Measurements from ENCODE around the gene TAS2R31. TPM values are rescaled to one million over a fixed set of nuclear protein-coding genes. Genes with fewer than 3 reads are reported as not detected.

Gene TAS2R31
- polyA plus RNA-seq (2013, experiment 1 of 2), result 0.14 TPM
- 0.06 TPM for polyA plus RNA-seq (2013, experiment 2 of 2)

GRCh38 chr12:11031307-11031706 lies at the start of gene TAS2R31:
TSS of gene TAS2R31 (minus strand) at chr12:11031407. CDS start at chr12:11031335, 72 bp downstream.
- H3K4me2 ChIP-seq (ENCODE audit: low read length), result no peak within 1 kb of the TSS
- no peak within 1 kb of the TSS for H3K9ac ChIP-seq (ENCODE audit: low read length)
- no peaks in the 10 kb centered on the region for H3K79me1 ChIP-seq (ENCODE audit: low read length)
- no peak within 1 kb of the TSS for H4K5ac ChIP-seq (ENCODE audit: low read length)
- no peaks in the 10 kb centered on the region for H3K27me3 ChIP-seq (ENCODE audit: insufficient read depth, low read length, poor library complexity)
- H3K4me3 ChIP-seq (ENCODE audit: low read length), result no peak within 1 kb of the TSS
- H4K8ac ChIP-seq (ENCODE audit: low read depth, low read length), result no peak within 1 kb of the TSS
- no peak within 1 kb of the TSS for H3K56ac ChIP-seq (ENCODE audit: low read length)
- no peak within 1 kb of the TSS for H3K27ac ChIP-seq (ENCODE audit: low read depth, low read length)
- H2BK5ac ChIP-seq (ENCODE audit: low read length), result no peak within 1 kb of the TSS
- H3K23ac ChIP-seq (ENCODE audit: low read length), result no peak within 1 kb of the TSS
- H3K18ac ChIP-seq (ENCODE audit: low read length), result no peak within 1 kb of the TSS
- H3K36me3 ChIP-seq (ENCODE audit: control insufficient read depth, insufficient read depth, low read length), result no peaks in the 10 kb centered on the region
- H3K79me2 ChIP-seq (ENCODE audit: control insufficient read depth, insufficient read depth, low read length), result no peaks in the 10 kb centered on the region
- H2BK15ac ChIP-seq (replicated peaks; ENCODE audit: low read depth), result no peak within 1 kb of the TSS
- no peaks in the 10 kb centered on the region for H3K4me1 ChIP-seq (ENCODE audit: control insufficient read depth, low read depth, low read length)
- no CpG with 5 or more reads among the region's 6 CpGs for WGBS (ENCODE audit: extremely low coverage, insufficient coverage, low lambda C conversion rate)
- no peak for DNase-seq
- no peak within 1 kb of the TSS for H2BK120ac ChIP-seq (ENCODE audit: low read depth, low read length)
- no peak within 1 kb of the TSS for H2AK5ac ChIP-seq (ENCODE audit: low read length)
- H3K4ac ChIP-seq (ENCODE audit: low read depth, low read length), result no peak within 1 kb of the TSS

GRCh38 chr12:11078246-11078645 lies 47.0 kb upstream of the TAS2R31 start:
- no peak for DNase-seq
- no peak overlapping the region for H3K4me3 ChIP-seq (ENCODE audit: low read length)
- no peaks in the 10 kb centered on the region for H3K79me1 ChIP-seq (ENCODE audit: low read length)
- H3K4me2 ChIP-seq (ENCODE audit: low read length), result no peak overlapping the region
- H3K36me3 ChIP-seq (ENCODE audit: control insufficient read depth, insufficient read depth, low read length), result no peaks in the 10 kb centered on the region
- no peak overlapping the region for H3K23ac ChIP-seq (ENCODE audit: low read length)
- H2BK15ac ChIP-seq (replicated peaks; ENCODE audit: low read depth), result no peak overlapping the region
- H4K5ac ChIP-seq (ENCODE audit: low read length), result no peak overlapping the region
- H3K56ac ChIP-seq (ENCODE audit: low read length), result no peak overlapping the region
- H2BK5ac ChIP-seq (ENCODE audit: low read length), result no peak overlapping the region
- no peaks in the 10 kb centered on the region for H3K27me3 ChIP-seq (ENCODE audit: insufficient read depth, low read length, poor library complexity)
- H3K79me2 ChIP-seq (ENCODE audit: control insufficient read depth, insufficient read depth, low read length), result no peaks in the 10 kb centered on the region
- no peak overlapping the region for H3K27ac ChIP-seq (ENCODE audit: low read depth, low read length)
- no peak overlapping the region for H3K9ac ChIP-seq (ENCODE audit: low read length)
- H4K8ac ChIP-seq (ENCODE audit: low read depth, low read length), result no peak overlapping the region
- H3K4me1 ChIP-seq (ENCODE audit: control insufficient read depth, low read depth, low read length), result no peaks in the 10 kb centered on the region
- no CpG with 5 or more reads among the region's 1 CpG for WGBS (ENCODE audit: extremely low coverage, insufficient coverage, low lambda C conversion rate)
- no peak overlapping the region for H2AK5ac ChIP-seq (ENCODE audit: low read length)
- no peak overlapping the region for H3K4ac ChIP-seq (ENCODE audit: low read depth, low read length)
- no peak overlapping the region for H3K18ac ChIP-seq (ENCODE audit: low read length)
- no peak overlapping the region for H2BK120ac ChIP-seq (ENCODE audit: low read depth, low read length)

- DNase-seq, result no peak
- Histone ChIP-seq H2BK15ac (replicated peaks; ENCODE audit: low read depth) (no peak overlapping the region), H3K36me3 (ENCODE audit: control insufficient read depth, insufficient read depth, low read length) (no peaks in the 10 kb centered on the region), H3K56ac (ENCODE audit: low read length) (no peak overlapping the region), H4K8ac (ENCODE audit: low read depth, low read length) (no peak overlapping the region), H3K4ac (ENCODE audit: low read depth, low read length) (no peak overlapping the region), H3K4me2 (ENCODE audit: low read length) (no peak overlapping the region), H2BK5ac (ENCODE audit: low read length) (no peak overlapping the region), H2BK120ac (ENCODE audit: low read depth, low read length) (no peak overlapping the region), H2AK5ac (ENCODE audit: low read length) (no peak overlapping the region), H3K79me2 (ENCODE audit: control insufficient read depth, insufficient read depth, low read length) (no peaks in the 10 kb centered on the region), H3K4me1 (ENCODE audit: control insufficient read depth, low read depth, low read length) (no peaks in the 10 kb centered on the region), H3K9ac (ENCODE audit: low read length) (no peak overlapping the region), H3K27ac (ENCODE audit: low read depth, low read length) (no peak overlapping the region), H3K27me3 (ENCODE audit: insufficient read depth, low read length, poor library complexity) (no peaks in the 10 kb centered on the region), H3K23ac (ENCODE audit: low read length) (no peak overlapping the region), H4K5ac (ENCODE audit: low read length) (no peak overlapping the region), H3K79me1 (ENCODE audit: low read length) (no peaks in the 10 kb centered on the region), H3K18ac (ENCODE audit: low read length) (no peak overlapping the region), H3K4me3 (ENCODE audit: low read length) (no peak overlapping the region)
- WGBS (ENCODE audit: extremely low coverage, insufficient coverage, low lambda C conversion rate), result no CpG with 5 or more reads among the region's 3 CpGs
These were observed 44.4 kb upstream of the TAS2R31 start for GRCh38 chr12:11075642-11076041.

GRCh38 chr12:11071414-11071813 lies 40.2 kb upstream of the TAS2R31 start:
- no peak overlapping the region for H3K9ac ChIP-seq (ENCODE audit: low read length)
- no peak overlapping the region for H3K4me2 ChIP-seq (ENCODE audit: low read length)
- no peaks in the 10 kb centered on the region for H3K27me3 ChIP-seq (ENCODE audit: insufficient read depth, low read length, poor library complexity)
- no peak overlapping the region for H3K23ac ChIP-seq (ENCODE audit: low read length)
- H3K4me3 ChIP-seq (ENCODE audit: low read length), result no peak overlapping the region
- no peak overlapping the region for H3K4ac ChIP-seq (ENCODE audit: low read depth, low read length)
- no peaks in the 10 kb centered on the region for H3K79me2 ChIP-seq (ENCODE audit: control insufficient read depth, insufficient read depth, low read length)
- WGBS (ENCODE audit: extremely low coverage, insufficient coverage, low lambda C conversion rate), result no CpG with 5 or more reads among the region's 4 CpGs
- no peak overlapping the region for H4K8ac ChIP-seq (ENCODE audit: low read depth, low read length)
- H3K4me1 ChIP-seq (ENCODE audit: control insufficient read depth, low read depth, low read length), result no peaks in the 10 kb centered on the region
- no peak overlapping the region for H2BK120ac ChIP-seq (ENCODE audit: low read depth, low read length)
- H3K56ac ChIP-seq (ENCODE audit: low read length), result no peak overlapping the region
- H3K36me3 ChIP-seq (ENCODE audit: control insufficient read depth, insufficient read depth, low read length), result no peaks in the 10 kb centered on the region
- no peak overlapping the region for H2BK15ac ChIP-seq (replicated peaks; ENCODE audit: low read depth)
- H2AK5ac ChIP-seq (ENCODE audit: low read length), result no peak overlapping the region
- no peak overlapping the region for H3K18ac ChIP-seq (ENCODE audit: low read length)
- H3K79me1 ChIP-seq (ENCODE audit: low read length), result no peaks in the 10 kb centered on the region
- no peak overlapping the region for H4K5ac ChIP-seq (ENCODE audit: low read length)
- H3K27ac ChIP-seq (ENCODE audit: low read depth, low read length), result no peak overlapping the region
- peak; percentile 38 for DNase-seq
- no peak overlapping the region for H2BK5ac ChIP-seq (ENCODE audit: low read length)

GRCh38 chr12:11070999-11071398 lies 39.8 kb upstream of the TAS2R31 start:
- Histone ChIP-seq H3K79me1 (ENCODE audit: low read length) (no peaks in the 10 kb centered on the region), H3K9ac (ENCODE audit: low read length) (no peak overlapping the region)
- no CpG with 5 or more reads among the region's 1 CpG for WGBS (ENCODE audit: extremely low coverage, insufficient coverage, low lambda C conversion rate)

GRCh38 chr12:11069854-11070365 lies 38.7 kb upstream of the TAS2R31 start:
- no peak overlapping the region for H3K4me2 ChIP-seq (ENCODE audit: low read length)

More at GRCh38 chr12:11070999-11071398, 39.8 kb upstream of the TAS2R31 start:
- Histone ChIP-seq H2AK5ac (ENCODE audit: low read length) (no peak overlapping the region), H4K5ac (ENCODE audit: low read length) (no peak overlapping the region), H3K27me3 (ENCODE audit: insufficient read depth, low read length, poor library complexity) (no peaks in the 10 kb centered on the region), H3K4ac (ENCODE audit: low read depth, low read length) (no peak overlapping the region), H3K4me1 (ENCODE audit: control insufficient read depth, low read depth, low read length) (no peaks in the 10 kb centered on the region), H3K4me3 (ENCODE audit: low read length) (no peak overlapping the region), H4K8ac (ENCODE audit: low read depth, low read length) (no peak overlapping the region), H3K23ac (ENCODE audit: low read length) (no peak overlapping the region), H3K36me3 (ENCODE audit: control insufficient read depth, insufficient read depth, low read length) (no peaks in the 10 kb centered on the region), H2BK5ac (ENCODE audit: low read length) (no peak overlapping the region), H2BK120ac (ENCODE audit: low read depth, low read length) (no peak overlapping the region), H3K27ac (ENCODE audit: low read depth, low read length) (no peak overlapping the region), H2BK15ac (replicated peaks; ENCODE audit: low read depth) (no peak overlapping the region), H3K4me2 (ENCODE audit: low read length) (no peak overlapping the region), H3K56ac (ENCODE audit: low read length) (no peak overlapping the region), H3K18ac (ENCODE audit: low read length) (no peak overlapping the region), H3K79me2 (ENCODE audit: control insufficient read depth, insufficient read depth, low read length) (no peaks in the 10 kb centered on the region)
- no peak for DNase-seq

More at GRCh38 chr12:11069854-11070365, 38.7 kb upstream of the TAS2R31 start:
- Histone ChIP-seq H3K18ac (ENCODE audit: low read length) (no peak overlapping the region), H2AK5ac (ENCODE audit: low read length) (no peak overlapping the region), H3K9ac (ENCODE audit: low read length) (no peak overlapping the region), H3K36me3 (ENCODE audit: control insufficient read depth, insufficient read depth, low read length) (no peaks in the 10 kb centered on the region), H3K79me1 (ENCODE audit: low read length) (no peaks in the 10 kb centered on the region), H3K56ac (ENCODE audit: low read length) (no peak overlapping the region), H3K4me3 (ENCODE audit: low read length) (no peak overlapping the region), H3K27ac (ENCODE audit: low read depth, low read length) (no peak overlapping the region), H3K23ac (ENCODE audit: low read length) (no peak overlapping the region), H3K79me2 (ENCODE audit: control insufficient read depth, insufficient read depth, low read length) (no peaks in the 10 kb centered on the region), H3K4ac (ENCODE audit: low read depth, low read length) (no peak overlapping the region), H3K27me3 (ENCODE audit: insufficient read depth, low read length, poor library complexity) (no peaks in the 10 kb centered on the region), H4K5ac (ENCODE audit: low read length) (no peak overlapping the region), H2BK15ac (replicated peaks; ENCODE audit: low read depth) (no peak overlapping the region), H3K4me1 (ENCODE audit: control insufficient read depth, low read depth, low read length) (no peaks in the 10 kb centered on the region), H2BK5ac (ENCODE audit: low read length) (no peak overlapping the region), H2BK120ac (ENCODE audit: low read depth, low read length) (no peak overlapping the region), H4K8ac (ENCODE audit: low read depth, low read length) (no peak overlapping the region)
- no CpG with 5 or more reads among the region's 5 CpGs for WGBS (ENCODE audit: extremely low coverage, insufficient coverage, low lambda C conversion rate)
- DNase-seq, result no peak
